Measurements from ENCODE around the gene CBLB.

- no peak for TF ChIP-seq POLR2A (IDR thresholded peaks at IDR 0.05)
- no peak for TF ChIP-seq CTCF (IDR thresholded peaks at IDR 0.05)
Measured at GRCh38 chr3:105616374-105617121, 252.3 kb downstream of the CBLB start.
